ENCODE data around the gene KIF20B.
"Not testable (repeated sequence)": the region's sequence is repeated elsewhere in the genome, so short reads cannot be mapped to it uniquely, and the experiment has no call there.

Gene KIF20B

GRCh38 chr10:89693176-89693575 is 8.2 kb upstream of the KIF20B start:
- no peak for DNase-seq

- DNase-seq, result no peak
These were observed 6.1 kb upstream of the KIF20B start for GRCh38 chr10:89695307-89695706.

- DNase-seq, result no peak
These were observed 3.4 kb upstream of the KIF20B start for GRCh38 chr10:89697946-89698345.

DNA sequence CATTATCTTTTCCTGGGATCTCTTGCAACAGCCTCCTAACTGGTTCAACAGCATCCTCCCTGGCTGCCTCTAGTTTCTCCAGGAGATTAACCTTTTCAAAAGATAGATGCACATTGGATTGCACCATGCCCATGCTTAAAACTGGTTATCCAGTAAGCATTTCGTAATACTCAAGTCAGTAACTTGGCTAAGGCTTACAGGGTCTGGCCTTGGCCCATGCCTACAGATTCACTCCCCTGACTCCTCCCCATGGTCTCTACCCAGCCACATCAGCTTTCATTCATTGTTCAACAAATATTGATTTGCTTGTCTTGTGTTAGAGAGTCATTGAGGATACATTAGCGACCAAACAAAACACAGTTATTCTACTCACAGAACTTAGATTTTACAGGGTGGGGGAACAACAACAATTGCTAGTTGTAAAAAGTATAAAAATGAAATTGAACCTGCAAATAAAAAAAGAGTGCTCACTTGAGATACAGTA is 1.8 kb upstream of the KIF20B start:
- peak; percentile 27 for DNase-seq

- no peak for DNase-seq
These were observed 508 bp upstream of the KIF20B start for GRCh38 chr10:89700923-89701241.

DNA sequence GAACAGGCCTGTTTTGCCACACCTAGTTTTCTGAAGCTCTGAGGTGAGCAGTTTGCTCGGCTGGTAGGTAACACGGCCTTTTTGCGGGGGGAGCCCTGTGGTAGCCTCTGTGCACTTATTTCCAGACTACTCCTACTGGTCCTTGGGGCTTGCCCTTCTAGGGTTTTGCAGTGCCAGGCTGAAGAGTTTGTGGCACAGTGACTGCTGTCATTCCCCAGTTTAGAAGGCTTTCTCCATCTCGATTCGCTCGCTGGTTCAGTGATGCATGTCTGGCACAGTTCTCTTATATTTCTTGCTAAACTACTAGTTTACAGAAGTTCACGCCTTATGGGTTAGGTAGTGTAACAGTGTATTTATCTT is 711 bp downstream of the KIF20B start:
- peak; percentile 73 for DNase-seq

GRCh38 chr10:89705466-89705865 is 4.1 kb downstream of the KIF20B start:
- DNase-seq, result no peak

GRCh38 chr10:89706011-89706410 is 4.6 kb downstream of the KIF20B start:
- DNase-seq, result peak; percentile 48

DNA sequence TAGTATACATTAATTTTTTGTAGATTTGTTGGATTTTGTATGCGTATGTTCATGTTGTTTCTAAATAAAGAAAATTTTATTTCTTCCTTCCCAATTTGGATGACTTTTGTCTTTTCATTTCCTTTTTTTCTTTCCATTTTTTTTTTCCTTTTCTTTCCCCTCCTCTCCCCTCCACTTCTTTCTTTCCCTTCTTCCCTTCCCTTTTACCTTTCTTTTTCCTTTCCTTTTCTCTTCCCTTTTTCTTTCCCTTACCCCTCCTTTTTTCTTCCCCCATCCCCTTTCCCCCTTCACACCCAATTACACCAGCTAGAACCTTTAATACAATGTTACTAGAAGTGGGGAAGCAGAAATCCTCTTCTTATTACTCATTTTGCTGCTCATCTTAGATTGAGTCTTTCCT is 6.0 kb downstream of the KIF20B start:
- no peak for DNase-seq

DNA sequence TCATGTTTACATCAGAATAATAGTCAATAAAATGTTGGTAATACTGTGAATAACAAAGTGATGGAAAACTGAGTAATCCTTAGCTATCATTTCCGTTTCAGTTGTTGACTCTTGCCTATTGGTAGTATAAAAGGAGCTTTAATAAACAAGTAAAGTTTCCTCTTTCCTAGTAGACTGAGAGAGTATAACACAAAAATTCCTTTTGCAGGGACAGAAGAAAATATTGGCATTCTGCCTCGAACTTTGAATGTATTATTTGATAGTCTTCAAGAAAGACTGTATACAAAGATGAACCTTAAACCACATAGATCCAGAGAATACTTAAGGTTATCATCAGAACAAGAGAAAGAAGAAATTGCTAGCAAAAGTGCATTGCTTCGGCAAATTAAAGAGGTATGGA is 9.4 kb downstream of the KIF20B start:
- DNase-seq, result peak; percentile 23

GRCh38 chr10:89734616-89735015 is 33.2 kb downstream of the KIF20B start:
- no peak for DNase-seq

DNA sequence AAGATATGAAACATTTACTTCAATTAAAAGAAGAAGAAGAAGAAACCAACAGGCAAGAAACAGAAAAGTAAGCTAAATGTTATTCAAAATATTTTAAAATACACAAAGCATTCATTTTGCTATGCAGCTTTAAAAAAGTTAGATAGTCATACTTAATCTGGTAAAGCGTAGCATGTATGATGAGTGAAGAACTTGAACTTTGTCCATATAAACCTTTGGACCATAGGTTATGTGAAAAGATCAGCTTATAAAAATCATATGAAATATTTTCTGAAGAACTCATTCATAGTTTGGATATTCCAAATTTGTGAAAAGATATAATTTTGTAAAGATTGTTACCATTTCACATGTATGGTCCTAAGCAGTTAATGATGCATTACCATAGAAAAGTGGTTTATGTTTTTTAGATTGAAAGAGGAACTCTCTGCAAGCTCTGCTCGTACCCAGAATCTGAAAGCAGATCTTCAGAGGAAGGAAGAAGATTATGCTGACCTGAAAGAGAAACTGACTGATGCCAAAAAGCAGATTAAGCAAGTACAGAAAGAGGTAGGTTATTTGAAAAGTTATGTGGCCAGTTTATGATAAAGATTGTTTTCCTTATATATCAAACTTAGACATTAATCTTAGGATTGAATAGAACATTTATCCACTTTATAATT is 37.3 kb downstream of the KIF20B start:
- peak; percentile 66 for DNase-seq

GRCh38 chr10:89741126-89741762 is 39.9 kb downstream of the KIF20B start:
- DNase-seq, result peak; percentile 45

DNA sequence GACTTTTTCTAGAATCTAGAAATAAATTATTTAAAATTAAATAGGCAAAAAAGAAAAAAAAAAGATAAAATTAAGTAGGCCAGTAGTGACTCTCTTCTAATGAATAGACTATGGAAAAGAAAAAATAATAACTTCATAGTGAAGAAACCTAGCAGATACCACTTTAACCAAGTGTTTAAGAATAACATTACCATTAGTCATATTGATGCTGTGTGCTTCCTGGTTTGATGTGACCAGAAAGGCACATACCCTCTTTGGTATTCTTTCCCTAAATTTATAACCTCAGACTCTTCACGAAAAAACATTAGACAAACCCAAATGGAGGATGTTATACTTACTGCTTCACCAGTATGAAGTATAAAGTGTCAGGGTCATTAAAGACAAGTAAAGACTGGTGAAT is 42.6 kb downstream of the KIF20B start:
- no peak for DNase-seq

DNA sequence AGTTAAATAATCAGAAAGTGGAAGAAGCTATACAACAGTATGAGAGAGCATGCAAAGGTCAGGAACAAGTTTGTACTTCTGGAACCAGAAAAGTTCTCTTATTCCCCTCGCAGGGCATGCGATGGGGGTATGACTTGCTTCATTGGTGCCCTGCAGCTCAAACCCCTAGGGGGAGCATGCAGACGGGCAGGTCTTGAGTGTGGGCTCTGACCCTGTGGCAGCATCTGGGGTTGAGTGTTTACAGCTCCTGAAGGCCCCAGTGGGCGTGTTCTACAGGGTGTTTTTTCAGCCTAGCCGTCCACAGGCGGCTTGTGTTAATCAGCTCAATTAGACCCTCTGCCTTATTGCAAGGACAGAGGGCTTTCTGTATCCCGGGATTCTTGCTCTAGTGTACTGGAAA is 44.5 kb downstream of the KIF20B start:
- DNase-seq, result no peak

DNA sequence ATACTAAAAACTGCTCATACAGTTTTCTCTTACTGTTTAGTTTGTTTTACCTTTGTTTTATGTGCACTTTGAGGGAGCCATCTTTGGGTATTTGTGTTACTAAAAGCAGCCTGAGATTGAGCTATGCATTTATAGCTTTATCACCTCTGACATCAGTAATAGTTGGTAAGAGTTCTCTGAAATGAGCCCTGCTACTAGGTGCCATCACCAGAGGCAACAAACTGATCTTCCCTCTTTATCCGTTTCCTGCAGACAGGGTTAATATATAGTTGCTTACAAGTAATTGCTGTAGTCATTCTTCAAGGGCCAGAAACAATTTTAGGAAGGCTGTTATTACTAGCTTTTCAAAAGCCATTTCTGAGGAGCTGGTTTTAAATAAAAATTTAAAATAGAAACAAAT is 49.1 kb downstream of the KIF20B start:
- DNase-seq, result peak; percentile 65

GRCh38 chr10:89755374-89755773 is 54.0 kb downstream of the KIF20B start:
- no peak for DNase-seq

DNA sequence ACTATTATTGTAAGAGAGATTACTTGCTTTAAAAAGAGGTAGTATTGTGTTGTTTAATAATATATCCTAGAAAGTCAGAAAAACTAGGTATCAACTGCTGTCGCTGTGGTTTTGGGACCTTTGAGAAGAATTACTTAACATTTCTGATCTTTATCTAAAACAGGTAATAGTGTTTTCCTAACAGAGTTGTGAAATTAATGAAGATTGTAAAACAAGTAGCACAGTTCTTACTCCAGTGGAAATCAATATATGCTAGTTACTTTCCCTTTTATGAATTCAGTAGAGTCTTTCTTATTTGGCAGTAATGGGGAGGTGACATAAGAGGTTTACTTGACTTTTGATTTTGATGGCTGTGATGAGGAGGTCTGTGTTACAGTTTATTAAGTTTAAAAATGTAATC is 58.1 kb downstream of the KIF20B start:
- no peak for DNase-seq

DNA sequence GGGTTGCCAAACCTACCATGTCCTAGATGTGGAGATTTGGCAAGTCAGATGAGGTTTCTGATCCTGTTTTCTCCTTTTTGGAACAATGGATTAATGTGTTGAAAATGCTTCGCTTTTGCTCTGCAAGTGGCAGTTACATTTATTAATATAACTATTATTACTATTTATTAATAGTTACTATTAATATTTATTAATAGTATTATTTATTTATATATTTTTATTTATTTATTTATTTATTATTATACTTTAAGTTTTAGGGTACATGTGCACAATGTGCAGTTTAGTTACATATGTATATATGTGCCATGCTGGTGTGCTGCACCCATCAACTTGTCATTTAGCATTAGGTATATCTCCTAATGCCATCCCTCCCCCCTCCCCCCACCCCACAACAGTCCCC is 62.3 kb downstream of the KIF20B start:
- not testable (repeated sequence) for DNase-seq

DNA sequence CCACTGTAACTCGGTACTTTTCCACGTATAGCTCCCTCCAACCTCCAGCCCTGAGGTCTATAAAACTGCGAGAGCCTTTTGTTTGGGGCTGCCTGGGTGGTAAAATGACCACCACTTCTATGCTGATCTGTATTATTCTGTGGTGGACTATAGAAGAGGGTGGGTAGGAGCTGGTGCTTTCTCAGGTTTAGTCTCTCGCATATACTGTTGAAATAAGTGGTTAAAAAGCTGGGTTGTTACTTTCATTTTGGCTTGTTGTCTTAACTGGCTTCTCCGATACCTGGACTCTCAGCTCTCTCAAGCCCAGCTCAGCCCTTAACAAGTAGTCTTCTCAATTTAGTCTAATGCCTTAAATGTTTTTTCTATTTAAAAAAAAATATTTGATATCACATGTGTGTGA is 70.3 kb downstream of the KIF20B start:
- DNase-seq, result no peak

DNA sequence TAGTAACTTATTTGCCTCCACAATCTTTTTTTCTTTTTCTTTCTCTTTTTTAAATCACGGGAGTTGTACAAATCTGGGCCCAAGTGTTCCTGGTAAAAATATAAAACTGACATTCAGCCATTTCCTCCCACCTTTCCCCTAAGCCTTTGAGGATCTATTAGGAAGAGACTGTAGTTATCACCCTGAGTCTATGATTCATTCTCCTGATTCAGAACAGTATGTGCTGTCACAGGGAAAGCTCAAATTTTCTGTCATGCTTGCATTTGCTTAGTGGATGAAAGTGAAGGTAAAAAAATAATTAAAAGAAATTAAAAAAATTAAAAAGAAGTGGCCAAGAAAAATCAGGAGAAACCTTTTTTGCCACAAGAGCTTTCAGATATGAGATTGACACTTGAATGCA is 71.7 kb downstream of the KIF20B start:
- no peak for DNase-seq

GRCh38 chr10:89776665-89777064 is 75.3 kb downstream of the KIF20B start:
- DNase-seq, result no peak

GRCh38 chr10:89782470-89782869 is 81.1 kb downstream of the KIF20B start:
- no peak for DNase-seq

DNA sequence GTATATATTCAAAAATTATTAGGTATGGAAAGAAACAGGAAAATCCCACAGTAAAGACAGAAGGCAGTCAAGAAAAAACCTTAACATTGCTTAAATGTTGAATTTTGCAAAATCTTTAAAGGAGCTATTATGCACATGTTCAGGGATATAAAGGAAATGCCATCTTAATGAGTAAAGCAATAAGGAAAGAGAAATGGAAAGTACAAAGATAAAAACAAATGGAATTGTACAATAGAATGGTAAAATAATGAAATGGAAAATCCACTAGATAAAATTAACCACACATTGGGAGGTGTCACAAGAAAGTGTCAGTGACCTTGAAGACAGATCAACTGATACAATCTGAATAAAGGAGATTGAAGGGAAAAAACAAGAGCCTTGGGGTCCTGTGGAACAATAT is 82.0 kb downstream of the KIF20B start:
- DNase-seq, result no peak

- DNase-seq, result peak; percentile 59
These were observed 83.7 kb downstream of the KIF20B start for GRCh38 chr10:89785095-89785494.
